GM19463 (cell line): ENCODE measurements around the gene CCDC186.

ENCODE experiments used
- ATAC-seq: cut with Tn5 transposase; IDR thresholded peaks from one replicate; pipeline ENCODE4 v1.9.1; 2021; ENCODE audit warnings: mild to moderate bottlenecking, moderate library complexity; ENCODE audit not compliant: unreplicated experiment

The CCDC186 gene

DNA sequence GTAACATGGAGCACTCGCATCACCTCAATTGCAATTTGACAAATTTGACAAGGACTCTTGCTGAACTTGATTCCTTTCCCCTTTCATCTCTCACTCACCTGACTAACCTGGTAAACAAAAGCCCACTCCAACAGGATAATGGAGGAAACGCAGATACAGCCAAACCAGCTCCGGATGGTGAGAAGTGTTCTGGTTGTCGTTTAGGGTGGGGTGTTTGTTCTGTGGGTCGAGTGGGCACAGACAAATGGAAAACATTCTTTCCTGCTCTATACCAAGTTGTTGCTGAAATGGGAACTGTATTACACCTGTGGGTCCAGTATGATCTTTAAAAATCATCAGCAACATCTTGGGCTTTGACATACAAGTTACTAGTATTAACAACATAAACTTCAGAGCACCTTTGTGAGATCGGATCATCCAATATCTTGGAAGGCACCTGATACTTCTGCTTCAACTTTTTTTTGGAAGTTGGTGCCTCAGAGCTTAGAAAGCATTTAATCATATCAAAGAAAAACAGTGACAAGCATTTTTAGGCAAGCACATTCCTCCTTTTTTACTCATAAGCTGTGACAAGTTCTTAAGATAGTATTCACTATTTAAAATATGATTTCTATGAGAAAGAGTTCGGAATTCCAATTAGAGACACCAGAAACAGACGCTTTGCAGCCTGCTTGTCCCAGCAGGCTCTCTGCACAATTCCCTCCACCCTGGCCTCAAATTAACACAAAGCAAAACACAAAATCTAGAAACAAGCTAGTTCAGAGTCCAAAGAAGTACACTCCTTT, 58.1 kb downstream of the CCDC186 start:
- no peak for ATAC-seq

- no peak for ATAC-seq
These were observed 63.6 kb downstream of the CCDC186 start for GRCh38 chr10:114110174-114110972.

GRCh38 chr10:114103284-114103683, 70.7 kb downstream of the CCDC186 start:
- ATAC-seq = peak; percentile 49

DNA sequence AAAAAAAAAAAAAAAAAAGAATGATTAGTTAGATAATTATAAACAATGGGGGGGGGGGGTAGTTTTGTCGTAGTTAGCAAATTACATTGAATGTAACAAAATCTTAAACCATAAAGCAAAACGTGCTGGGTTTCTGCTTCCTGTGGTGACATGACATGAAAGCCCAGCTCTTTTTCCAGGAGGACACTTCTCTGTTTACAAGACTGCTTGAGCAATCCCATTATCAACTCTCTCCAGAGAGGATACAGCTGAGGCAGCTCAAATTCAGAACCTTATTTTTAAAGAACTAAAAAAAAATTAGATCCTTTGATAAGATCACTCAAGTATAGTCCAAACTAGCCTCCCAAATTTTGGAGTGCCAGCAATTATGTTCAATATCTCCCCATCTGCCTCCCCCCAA, 71.7 kb downstream of the CCDC186 start:
- ATAC-seq = no peak

DNA sequence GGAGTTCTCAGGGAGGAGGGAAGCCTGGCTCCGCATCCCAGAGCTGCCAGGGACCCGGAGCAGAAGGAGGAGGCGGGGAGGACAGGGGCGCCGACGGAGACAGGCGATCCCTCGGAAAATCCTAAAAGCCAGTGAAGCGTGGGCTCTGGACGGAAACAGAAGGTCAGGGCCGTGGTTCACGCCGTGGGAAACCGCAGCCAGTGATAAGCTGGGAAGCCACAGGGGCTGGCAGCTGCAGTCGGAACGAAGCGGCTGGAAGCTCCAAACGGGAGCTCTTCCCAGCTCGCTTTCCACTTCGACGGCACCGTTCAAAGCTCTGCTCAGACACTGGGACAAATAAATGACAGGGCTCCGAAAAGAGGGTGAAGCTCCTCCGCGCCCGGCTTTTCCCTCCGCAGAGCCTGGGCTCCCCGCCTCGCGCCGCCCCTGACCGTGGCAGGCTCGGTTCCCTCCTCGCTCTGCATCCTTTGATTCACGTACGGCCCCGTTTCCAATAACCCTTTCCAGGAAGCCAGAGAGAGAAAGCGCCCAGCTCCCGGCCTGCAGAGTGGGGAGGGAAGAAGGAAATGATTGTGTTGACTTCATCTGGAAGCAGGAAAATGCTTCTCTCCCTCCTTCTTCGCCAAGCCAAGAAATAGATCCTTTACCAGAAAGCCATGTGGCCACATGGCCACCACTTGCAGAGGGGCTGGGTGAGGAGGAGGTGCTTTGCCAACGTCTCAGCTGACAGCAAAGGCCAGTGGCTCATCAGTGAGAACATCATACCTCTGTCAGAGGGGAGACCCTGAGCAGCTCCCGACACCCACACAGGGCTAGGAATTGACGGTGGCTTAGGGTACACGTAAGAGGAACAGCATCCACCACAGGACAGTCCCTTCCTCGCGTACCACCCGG, 72.9 kb downstream of the CCDC186 start:
- ATAC-seq = no peak

DNA sequence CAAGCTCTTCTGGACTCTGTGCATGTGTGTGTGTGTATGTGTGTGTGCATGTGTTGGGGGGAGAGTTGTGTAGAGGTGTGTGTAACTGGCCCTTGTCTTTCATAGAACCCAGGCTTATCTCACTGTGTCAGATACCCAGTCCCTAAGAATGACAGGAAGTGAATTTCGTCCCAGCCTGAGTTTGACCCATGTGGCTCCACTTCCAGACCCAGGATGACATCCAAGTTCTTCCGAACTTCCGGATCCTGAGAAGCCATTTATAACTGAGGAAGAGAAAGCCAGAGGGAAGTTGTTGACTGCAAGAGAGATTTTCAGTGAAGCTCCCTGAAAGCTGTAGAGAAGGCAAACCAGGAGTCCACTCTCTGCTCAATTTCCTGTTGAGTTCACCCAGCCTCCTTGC, 77.1 kb downstream of the CCDC186 start:
- no peak for ATAC-seq

- ATAC-seq = peak; percentile 52
These were observed 78.3 kb downstream of the CCDC186 start for GRCh38 chr10:114095559-114096337.

DNA sequence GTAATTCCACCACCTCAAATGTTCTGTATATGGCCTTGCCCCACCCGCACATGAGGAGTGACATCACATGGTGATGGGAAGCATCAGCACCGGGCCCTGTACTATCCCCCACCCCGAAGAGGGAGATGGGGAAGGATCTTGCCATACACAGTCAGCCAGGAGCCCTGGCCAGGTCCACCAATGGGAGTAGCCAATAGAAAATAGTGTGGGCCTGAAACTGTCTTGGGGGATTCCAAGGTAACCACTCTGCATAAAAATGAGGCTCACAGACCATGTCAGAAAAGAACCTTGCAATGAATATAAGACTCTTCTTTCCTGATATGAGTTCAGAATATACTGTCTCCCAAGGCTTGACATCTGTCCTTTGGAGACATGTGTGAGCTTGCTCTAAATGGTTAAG, 79.2 kb downstream of the CCDC186 start:
- ATAC-seq = peak; percentile 70

GRCh38 chr10:114087655-114088054, 86.3 kb downstream of the CCDC186 start:
- no peak for ATAC-seq

GRCh38 chr10:114087255-114087654, 86.7 kb downstream of the CCDC186 start:
- no peak for ATAC-seq

- no peak for ATAC-seq
These were observed 89.8 kb downstream of the CCDC186 start for GRCh38 chr10:114084215-114084614.

- ATAC-seq = no peak
These were observed 91.0 kb downstream of the CCDC186 start for GRCh38 chr10:114083040-114083439.

DNA sequence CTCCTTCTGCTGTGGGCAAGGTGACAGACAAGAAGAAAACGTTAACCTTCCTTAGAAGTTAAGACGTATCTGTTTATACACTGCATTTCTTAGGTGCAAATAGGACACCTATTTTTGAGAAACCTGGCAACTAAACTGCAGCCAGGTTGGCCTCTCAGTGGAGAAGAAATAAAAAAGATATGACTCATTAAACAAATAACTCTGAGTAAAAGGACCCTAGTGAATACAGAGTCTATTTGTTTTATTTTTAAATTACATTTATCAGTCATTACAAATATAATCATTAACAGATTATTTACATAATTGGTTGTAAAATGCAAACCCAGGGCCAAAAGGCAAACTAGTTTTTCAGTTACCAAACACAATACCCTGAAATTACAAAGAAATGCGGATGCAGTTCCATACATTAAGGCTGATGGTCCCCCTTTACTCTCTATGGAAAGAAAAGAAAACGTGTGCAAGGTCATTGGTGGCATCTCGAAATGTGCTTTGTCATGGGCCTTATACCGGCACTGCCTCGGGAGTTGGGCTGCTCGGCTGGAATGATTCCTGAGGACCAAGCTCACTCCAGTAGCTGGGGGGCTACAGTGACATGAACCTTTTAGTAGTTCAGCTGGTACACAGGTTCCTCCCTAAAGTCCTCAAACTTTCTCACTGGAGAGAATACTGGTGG, 92.0 kb downstream of the CCDC186 start:
- no peak for ATAC-seq

DNA sequence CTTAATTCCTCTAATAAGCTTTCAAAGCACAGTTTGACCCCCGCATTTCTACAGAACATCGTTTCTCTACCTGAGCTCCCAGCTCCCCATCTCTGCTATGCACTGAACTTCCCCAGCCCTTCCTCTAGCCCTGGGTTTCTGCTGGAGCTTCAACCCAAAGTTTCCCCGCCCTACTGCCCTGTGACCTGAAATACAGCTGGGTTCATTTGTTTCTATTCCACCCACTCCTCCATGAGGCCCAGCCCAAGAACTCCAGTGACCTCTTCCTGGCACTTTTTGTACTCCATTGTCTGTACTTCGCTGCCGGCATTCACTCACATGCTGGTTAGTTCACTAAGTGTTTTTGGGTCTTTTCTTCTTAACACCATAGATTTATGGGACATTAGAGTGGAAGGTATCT, 94.6 kb downstream of the CCDC186 start:
- ATAC-seq = no peak

- ATAC-seq = no peak
These were observed 95.7 kb downstream of the CCDC186 start for GRCh38 chr10:114078346-114078745.

GRCh38 chr10:114077815-114078219, 96.2 kb downstream of the CCDC186 start:
- no peak for ATAC-seq

GRCh38 chr10:114077347-114077746, 96.7 kb downstream of the CCDC186 start:
- no peak for ATAC-seq

GRCh38 chr10:114075093-114075492, 98.9 kb downstream of the CCDC186 start:
- no peak for ATAC-seq

DNA sequence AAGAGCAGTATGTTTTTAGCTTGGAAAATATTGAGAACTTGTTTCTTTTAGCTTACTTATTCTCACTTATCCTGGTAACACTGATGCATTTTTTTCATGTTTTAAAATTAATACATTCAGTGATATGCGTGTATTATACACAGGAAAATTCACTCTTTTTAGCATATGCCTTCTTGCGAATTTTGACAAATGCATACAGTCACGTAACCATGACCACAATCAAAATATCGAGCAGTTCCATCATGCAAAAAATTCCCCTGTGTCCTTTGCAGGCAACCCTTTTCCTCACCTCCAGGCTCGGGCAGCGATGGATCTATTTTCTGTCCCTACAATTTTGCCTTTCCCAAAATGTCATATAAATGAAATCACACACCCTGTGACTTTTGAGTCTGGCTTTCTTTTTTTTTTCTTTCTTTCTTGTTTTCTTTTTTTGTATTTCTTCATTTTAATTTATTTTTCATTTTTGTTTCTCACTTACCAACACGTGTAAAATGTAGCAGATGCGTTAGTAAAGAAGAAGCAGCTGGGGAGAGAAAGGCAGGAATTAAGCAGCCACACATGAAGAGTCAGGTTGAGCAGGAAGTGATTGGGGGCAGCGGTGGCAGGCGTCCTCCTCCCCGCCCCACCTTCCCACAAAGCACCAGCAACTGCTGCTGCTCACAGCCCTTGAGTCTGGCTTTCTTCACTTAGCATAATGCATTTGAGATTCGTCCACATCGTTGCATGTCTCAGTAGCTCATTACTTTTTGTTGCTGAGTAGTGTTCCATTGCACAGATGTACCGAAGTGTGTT, 100.4 kb downstream of the CCDC186 start:
- peak; percentile 79 for ATAC-seq
